ENCODE data around the gene TMEM164. TPM values are rescaled to one million over a fixed set of nuclear protein-coding genes. Genes with fewer than 3 reads are reported as not detected.

TMEM164 gene
- total RNA-seq, 1 experiment from 2014 or later, result 32.6 TPM

DNA sequence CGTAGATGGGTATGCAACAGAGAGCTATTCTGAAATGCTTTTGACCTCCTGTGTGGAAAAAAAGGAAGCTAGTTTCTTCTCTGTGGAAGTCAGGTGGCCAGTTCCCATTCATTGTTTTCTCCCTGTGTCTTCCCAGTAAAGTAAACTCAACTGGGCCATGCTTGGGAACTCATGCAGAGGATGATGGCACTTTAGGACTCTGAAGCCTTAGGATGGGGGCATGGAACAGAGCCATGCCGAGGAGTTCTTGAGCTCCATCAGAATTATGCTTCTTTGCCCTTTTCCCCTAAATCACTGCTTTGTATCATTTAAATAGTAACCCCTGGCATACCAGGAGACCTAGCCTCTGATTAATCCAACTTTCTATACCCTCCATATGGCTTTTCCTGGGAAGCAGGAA is 3.2 kb downstream of the TMEM164 start:
- CTCF ChIA-PET, result no interaction called here
- H3K36me3 Mint-ChIP-seq (ENCODE audit: insufficient read depth, unreplicated experiment), result peaks cover 29% of the 10 kb centered on the region
- H3K4me3 Mint-ChIP-seq (ENCODE audit: low read depth, unreplicated experiment), result no peak overlapping the region
- H3K9me3 Mint-ChIP-seq (ENCODE audit: low read depth, unreplicated experiment), result no peaks in the 10 kb centered on the region
- peaks cover 39% of the 10 kb centered on the region for H3K4me1 Mint-ChIP-seq (ENCODE audit: low read depth, unreplicated experiment)
- BruUV-seq (replicated peaks), result no TSS peak
- no peak overlapping the region for H3K27ac Mint-ChIP-seq (ENCODE audit: unreplicated experiment)
- intact Hi-C loops (cut with micrococcal nuclease; ENCODE audit: unreplicated experiment), result no loop called here
- no peak for DNase-seq
- H3K27me3 Mint-ChIP-seq (ENCODE audit: unreplicated experiment), result no peaks in the 10 kb centered on the region
- TF ChIP-seq, protein P1, sequence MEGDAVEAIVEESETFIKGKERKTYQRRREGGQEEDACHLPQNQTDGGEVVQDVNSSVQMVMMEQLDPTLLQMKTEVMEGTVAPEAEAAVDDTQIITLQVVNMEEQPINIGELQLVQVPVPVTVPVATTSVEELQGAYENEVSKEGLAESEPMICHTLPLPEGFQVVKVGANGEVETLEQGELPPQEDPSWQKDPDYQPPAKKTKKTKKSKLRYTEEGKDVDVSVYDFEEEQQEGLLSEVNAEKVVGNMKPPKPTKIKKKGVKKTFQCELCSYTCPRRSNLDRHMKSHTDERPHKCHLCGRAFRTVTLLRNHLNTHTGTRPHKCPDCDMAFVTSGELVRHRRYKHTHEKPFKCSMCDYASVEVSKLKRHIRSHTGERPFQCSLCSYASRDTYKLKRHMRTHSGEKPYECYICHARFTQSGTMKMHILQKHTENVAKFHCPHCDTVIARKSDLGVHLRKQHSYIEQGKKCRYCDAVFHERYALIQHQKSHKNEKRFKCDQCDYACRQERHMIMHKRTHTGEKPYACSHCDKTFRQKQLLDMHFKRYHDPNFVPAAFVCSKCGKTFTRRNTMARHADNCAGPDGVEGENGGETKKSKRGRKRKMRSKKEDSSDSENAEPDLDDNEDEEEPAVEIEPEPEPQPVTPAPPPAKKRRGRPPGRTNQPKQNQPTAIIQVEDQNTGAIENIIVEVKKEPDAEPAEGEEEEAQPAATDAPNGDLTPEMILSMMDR (IDR thresholded peaks at IDR 0.05; ENCODE audit: unreplicated experiment), result no peak

DNA sequence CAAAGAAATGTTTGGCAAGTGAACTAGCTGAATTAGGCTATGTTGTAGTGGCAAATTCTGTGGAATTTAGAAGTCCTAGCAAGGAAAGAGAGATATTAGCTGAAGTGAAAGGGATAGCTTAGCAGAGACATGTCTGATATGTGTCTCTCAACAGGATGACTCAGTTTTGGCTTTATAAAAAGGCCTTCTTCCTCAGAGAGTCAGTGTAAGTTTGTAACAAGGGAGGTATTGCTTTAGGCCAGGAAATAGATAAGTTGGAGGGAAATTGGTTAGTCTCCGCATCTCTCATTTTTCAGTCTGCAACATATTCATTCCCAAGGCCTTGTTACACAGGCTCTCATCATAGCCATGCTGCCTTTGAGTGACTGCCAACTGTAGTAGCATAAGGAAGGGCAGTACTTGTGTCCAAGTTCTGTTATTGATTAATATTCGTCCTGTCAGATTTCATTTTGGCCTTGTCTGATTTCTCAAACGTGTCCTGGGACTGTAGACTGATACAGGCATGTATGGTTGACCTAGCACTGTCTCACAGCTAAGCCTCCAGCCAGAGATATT is 4.0 kb downstream of the TMEM164 start:
- Mint-ChIP-seq H3K27ac (ENCODE audit: unreplicated experiment) (no peak overlapping the region), H3K4me1 (ENCODE audit: low read depth, unreplicated experiment) (peaks cover 39% of the 10 kb centered on the region)
- TF ChIP-seq, protein P1 (IDR thresholded peaks at IDR 0.05; ENCODE audit: unreplicated experiment), result no peak

DNA sequence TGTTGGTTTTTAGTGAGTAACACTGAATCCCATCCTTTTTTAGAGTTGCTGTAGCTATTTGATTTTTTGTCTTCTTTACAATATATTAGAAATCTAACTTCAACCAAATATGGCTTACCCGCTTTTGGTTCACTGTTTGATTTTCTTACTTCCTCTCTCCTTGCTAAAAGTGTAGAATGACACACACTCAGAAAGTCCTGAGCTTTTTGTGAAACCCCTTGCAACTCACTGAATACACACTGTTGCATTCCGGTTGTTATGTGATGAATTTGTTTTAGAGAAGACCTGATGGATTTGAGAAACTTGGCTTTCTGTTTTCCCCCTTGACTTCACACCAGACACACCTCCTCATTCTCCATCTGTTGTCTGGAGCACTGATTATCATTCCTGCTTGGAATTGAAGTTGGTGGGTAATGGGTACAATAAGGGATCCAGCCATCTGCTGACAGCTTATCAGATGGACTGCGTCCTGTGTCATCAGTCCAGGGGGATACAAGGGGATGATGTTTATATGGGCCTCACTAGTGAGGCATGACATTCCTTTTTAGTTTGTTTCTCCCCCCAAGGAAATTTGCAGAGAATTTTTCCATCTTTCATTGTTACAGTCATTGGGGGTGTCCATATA is 5.2 kb downstream of the TMEM164 start:
- CTCF ChIA-PET, result no interaction called here
- intact Hi-C loops (cut with micrococcal nuclease; ENCODE audit: unreplicated experiment), result no loop called here
- no peak for DNase-seq
- H3K36me3 Mint-ChIP-seq (ENCODE audit: insufficient read depth, unreplicated experiment), result peaks cover 13% of the 10 kb centered on the region
- no peaks in the 10 kb centered on the region for H3K9me3 Mint-ChIP-seq (ENCODE audit: low read depth, unreplicated experiment)
- BruUV-seq (replicated peaks), result no TSS peak
- peaks cover 47% of the 10 kb centered on the region for H3K4me1 Mint-ChIP-seq (ENCODE audit: low read depth, unreplicated experiment)
- TF ChIP-seq, protein P1 (IDR thresholded peaks at IDR 0.05; ENCODE audit: unreplicated experiment), result no peak
- no peak overlapping the region for H3K4me3 Mint-ChIP-seq (ENCODE audit: low read depth, unreplicated experiment)
- H3K27me3 Mint-ChIP-seq (ENCODE audit: unreplicated experiment), result no peaks in the 10 kb centered on the region
- no peak overlapping the region for H3K27ac Mint-ChIP-seq (ENCODE audit: unreplicated experiment)

More for the DNA sequence above, 4.0 kb downstream of the TMEM164 start:
- no peaks in the 10 kb centered on the region for H3K27me3 Mint-ChIP-seq (ENCODE audit: unreplicated experiment)
- CTCF ChIA-PET, result no interaction called here
- H3K4me3 Mint-ChIP-seq (ENCODE audit: low read depth, unreplicated experiment), result no peak overlapping the region
- intact Hi-C loops (cut with micrococcal nuclease; ENCODE audit: unreplicated experiment), result no loop called here
- no peak for DNase-seq
- no TSS peak for BruUV-seq (replicated peaks)
- H3K9me3 Mint-ChIP-seq (ENCODE audit: low read depth, unreplicated experiment), result no peaks in the 10 kb centered on the region
- H3K36me3 Mint-ChIP-seq (ENCODE audit: insufficient read depth, unreplicated experiment), result peaks cover 25% of the 10 kb centered on the region

DNA sequence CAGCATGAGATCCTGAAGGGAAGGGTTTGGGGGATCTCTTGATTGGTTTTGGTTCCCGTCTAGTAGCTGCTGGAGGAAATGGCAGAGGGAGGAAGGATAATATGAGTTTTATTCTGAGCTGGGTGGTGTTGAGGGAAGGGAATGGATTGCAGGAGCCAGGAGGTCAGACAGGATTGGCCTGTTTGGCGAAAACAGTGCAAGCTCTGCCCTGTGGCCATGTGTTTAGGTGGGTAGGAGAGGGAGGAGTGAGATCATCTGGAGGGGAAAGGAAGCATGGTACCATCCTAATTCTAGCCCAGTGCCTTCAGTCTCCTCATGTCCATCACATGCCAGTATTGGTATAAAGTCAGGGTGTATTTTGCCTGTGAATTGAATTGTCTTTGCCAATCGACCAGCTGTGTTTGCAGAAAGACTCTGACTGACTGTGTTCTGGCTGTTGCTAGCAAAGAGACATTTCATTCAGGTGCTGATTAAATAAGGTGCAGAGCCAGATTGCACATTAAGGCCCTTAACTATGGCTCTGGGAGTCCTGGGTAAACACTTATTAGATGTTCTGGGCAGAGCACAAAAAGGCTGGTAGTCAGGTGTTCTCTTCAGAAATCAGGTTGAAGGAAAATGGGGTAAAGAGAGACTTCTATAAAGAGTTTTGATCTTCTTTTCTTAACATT is 10.0 kb downstream of the TMEM164 start:
- H3K27ac Mint-ChIP-seq (ENCODE audit: unreplicated experiment), result no peak overlapping the region
- intact Hi-C loops (cut with micrococcal nuclease; ENCODE audit: unreplicated experiment), result loop anchor here (5.0 kb wide), 1 partner anchor 96 kb away; no protein-coding TSS in a partner anchor
- peak; percentile 35 for DNase-seq
- H3K36me3 Mint-ChIP-seq (ENCODE audit: insufficient read depth, unreplicated experiment), result no peaks in the 10 kb centered on the region
- H3K4me1 Mint-ChIP-seq (ENCODE audit: low read depth, unreplicated experiment), result peaks cover 11% of the 10 kb centered on the region
- TF ChIP-seq, protein P1 (IDR thresholded peaks at IDR 0.05; ENCODE audit: unreplicated experiment), result no peak
- no TSS peak for BruUV-seq (replicated peaks)
- no peaks in the 10 kb centered on the region for H3K9me3 Mint-ChIP-seq (ENCODE audit: low read depth, unreplicated experiment)
- CTCF ChIA-PET, result interaction anchor here (0.9 kb wide), 1 partner anchor 14 kb away, joined by 4 read pairs; no protein-coding TSS in a partner anchor
- H3K4me3 Mint-ChIP-seq (ENCODE audit: low read depth, unreplicated experiment), result no peak overlapping the region
- H3K27me3 Mint-ChIP-seq (ENCODE audit: unreplicated experiment), result no peaks in the 10 kb centered on the region
